Keratinocyte (primary cell): ENCODE data around the gene NELL2. TPM values are rescaled to one million over a fixed set of nuclear protein-coding genes. Genes with fewer than 3 reads are reported as not detected.

Source experiments
- DNase-seq: peaks from one replicate; pipeline ENCODE4 v3.0.0-alpha.2; 2011; ENCODE audit warnings: low read depth, missing footprints, low spot score
- FAIRE-seq: peaks from 2 replicates; lab custom pipeline; 2011; peaks lifted over from hg19 to GRCh38; lab: Jason Lieb, UNC
- H2AFZ ChIP-seq: 2 replicates; pipeline ENCODE4 v1.6.0; 2012; ENCODE audit warnings: low read length, control low read depth, inconsistent platforms; ENCODE audit not compliant: control insufficient read depth
- H3K27ac ChIP-seq: 2 replicates; pipeline ENCODE4 v1.5.1; 2011; ENCODE audit warnings: low read length; ENCODE audit not compliant: control insufficient read depth, insufficient read depth
- H3K27me3 ChIP-seq: 3 replicates; pipeline ENCODE4 v1.6.0; 2011; ENCODE audit warnings: low read length; ENCODE audit not compliant: control insufficient read depth, insufficient read depth; ENCODE audit errors: extremely low read depth
- H3K36me3 ChIP-seq, 2 experiments: 2 replicates in 1 of 2; 3 replicates in 1 of 2; pipeline ENCODE4 v1.5.1; 2011; ENCODE audit warnings: low read length in 2 of 2, mild to moderate bottlenecking in 1 of 2; ENCODE audit not compliant: control insufficient read depth in 2 of 2, insufficient read depth in 2 of 2; ENCODE audit errors: extremely low read depth in 1 of 2
- H3K4me1 ChIP-seq: 3 replicates; pipeline ENCODE4 v1.5.1; 2011; ENCODE audit warnings: low read length; ENCODE audit not compliant: control insufficient read depth, insufficient read depth; ENCODE audit errors: extremely low read depth
- H3K4me2 ChIP-seq: 3 replicates; pipeline ENCODE4 v1.6.0; 2011; ENCODE audit warnings: low read depth, low read length; ENCODE audit not compliant: control insufficient read depth, insufficient read depth; ENCODE audit errors: extremely low read depth
- H3K4me3 ChIP-seq, 3 experiments: fragments of 200-600 bp in 1 of 3; sonication (generic) in 1 of 3; 2 replicates in 2 of 3; 3 replicates in 1 of 3; pipeline ENCODE4 v1.5.1; 2011 to 2016; ENCODE audit warnings: low read length in 3 of 3, mild to moderate bottlenecking in 3 of 3, control low read depth in 2 of 3, inconsistent platforms in 1 of 3, low read depth in 1 of 3, mixed read lengths in 1 of 3, mixed run types in 1 of 3, moderate library complexity in 1 of 3; ENCODE audit not compliant: control insufficient read depth in 2 of 3, insufficient read depth in 2 of 3; ENCODE audit errors: extremely low read depth in 1 of 3
- H3K79me2 ChIP-seq: 2 replicates; pipeline ENCODE4 v1.6.0; 2012; ENCODE audit warnings: low read length; ENCODE audit not compliant: control insufficient read depth, insufficient read depth
- H3K9ac ChIP-seq: 3 replicates; pipeline ENCODE4 v1.6.0; 2011; ENCODE audit warnings: low read length; ENCODE audit not compliant: control insufficient read depth, insufficient read depth; ENCODE audit errors: extremely low read depth
- H3K9me1 ChIP-seq: 3 replicates; pipeline ENCODE4 v1.6.0; 2011; ENCODE audit warnings: low read length; ENCODE audit not compliant: control insufficient read depth, insufficient read depth; ENCODE audit errors: extremely low read depth
- H3K9me3 ChIP-seq: 2 replicates; pipeline ENCODE4 v1.5.1; 2012; ENCODE audit warnings: low read depth, low read length; ENCODE audit not compliant: control insufficient read depth
- H4K20me1 ChIP-seq: 3 replicates; pipeline ENCODE4 v1.6.0; 2011; ENCODE audit warnings: low read length; ENCODE audit not compliant: control insufficient read depth, insufficient read depth; ENCODE audit errors: extremely low read depth
- CTCF ChIP-seq, 3 experiments: IDR thresholded peaks in 1 of 3; conservative IDR thresholded peaks in 1 of 3; optimal IDR thresholded peaks in 1 of 3; 2 replicates in 2 of 3; 3 replicates in 1 of 3; pipeline versions ENCODE3 to v1.5.1; 2011; ENCODE audit warnings: low read length in 3 of 3, mild to moderate bottlenecking in 3 of 3, moderate library complexity in 2 of 3, control low read depth in 1 of 3, inconsistent platforms in 1 of 3; ENCODE audit not compliant: insufficient read depth in 2 of 3; ENCODE audit errors: extremely low read depth in 1 of 3
- EZH2 ChIP-seq: IDR thresholded peaks from one replicate; pipeline ENCODE4 v1.6.1; 2012; ENCODE audit warnings: inconsistent platforms, mild to moderate bottlenecking, low read length, moderate library complexity
- dilution Hi-C: fragments of 300-500 bp; cut with MboI; formaldehyde crosslinking; loops from one replicate; pipeline ENCODE4 v1.7.0; 2020; ENCODE audit warnings: low sequenced_read_pairs; ENCODE audit not compliant: extremely low pct_ligation_motif_present
- polyA plus RNA-seq, 5 experiments: library from polyadenylated mRNA; depleted of rRNA in 3 of 5; stranded (reverse) in 3 of 5; stranded (forward) in 1 of 5; unstranded in 1 of 5; fragments of >200 nt; gene quantifications; 1 replicate in 1 of 5; 2 replicates in 3 of 5; 3 replicates in 1 of 5; pipeline versions ENCODE4 v1.2.1 to v1.2.3, GENCODE V29; 2011 to 2012; ENCODE audit warnings: missing spikeins in 2 of 5, low read depth in 1 of 5, low replicate concordance in 1 of 5

The NELL2 gene
- polyA plus RNA-seq, 1 donor (not counting 4 experiments of a cell fraction or from before 2014, with no cell fraction given), result 0.58 TPM

GRCh38 chr12:44542716-44543115, 333.4 kb downstream of the NELL2 start:
- dilution Hi-C loops, result no loop called here
- H3K4me1 ChIP-seq, result no peaks in the 10 kb centered on the region
- FAIRE-seq, result no peak

GRCh38 chr12:44537354-44537753, 338.8 kb downstream of the NELL2 start:
- Histone ChIP-seq H3K4me1 (no peaks in the 10 kb centered on the region), H3K79me2 (no peaks in the 10 kb centered on the region), H4K20me1 (no peaks in the 10 kb centered on the region), H3K9me1 (no peaks in the 10 kb centered on the region), H3K27me3 (no peaks in the 10 kb centered on the region), H3K27ac (no peak overlapping the region), H3K4me2 (no peak overlapping the region), H3K9me3 (no peaks in the 10 kb centered on the region), H3K4me3 (no peak overlapping the region), H2AFZ (no peak overlapping the region), H3K36me3 (no peaks in the 10 kb centered on the region), H3K9ac (no peak overlapping the region)
- DNase-seq (no peak), FAIRE-seq (no peak)
- TF ChIP-seq CTCF (optimal IDR thresholded peaks at IDR 0.05 in 1 of 3, IDR thresholded peaks at IDR 0.05 in 1 of 3, conservative IDR thresholded peaks at IDR 0.05 in 1 of 3; ENCODE audit: extremely low read depth in 1 of 3, insufficient read depth in 2 of 3, low read length in 3 of 3), result no peak
- TF ChIP-seq EZH2, result no peak
- dilution Hi-C loops, result no loop called here

More at GRCh38 chr12:44542716-44543115, 333.4 kb downstream of the NELL2 start:
- H3K36me3 ChIP-seq, result no peaks in the 10 kb centered on the region
- no peak for DNase-seq
- no peak overlapping the region for H3K4me2 ChIP-seq
- no peak overlapping the region for H3K27ac ChIP-seq
- H3K9me3 ChIP-seq, result no peaks in the 10 kb centered on the region
- H2AFZ ChIP-seq, result no peak overlapping the region
- no peaks in the 10 kb centered on the region for H4K20me1 ChIP-seq
- TF ChIP-seq CTCF (optimal IDR thresholded peaks at IDR 0.05 in 1 of 3, IDR thresholded peaks at IDR 0.05 in 1 of 3, conservative IDR thresholded peaks at IDR 0.05 in 1 of 3; ENCODE audit: extremely low read depth in 1 of 3, insufficient read depth in 2 of 3, low read length in 3 of 3) (no peak), EZH2 (no peak)
- no peaks in the 10 kb centered on the region for H3K9me1 ChIP-seq
- H3K9ac ChIP-seq, result no peak overlapping the region
- no peak overlapping the region for H3K4me3 ChIP-seq
- no peaks in the 10 kb centered on the region for H3K79me2 ChIP-seq
- H3K27me3 ChIP-seq, result no peaks in the 10 kb centered on the region
